PC-3 (cell line): ENCODE data around the gene CDK5. TPM values are rescaled to one million over a fixed set of nuclear protein-coding genes. Genes with fewer than 3 reads are reported as not detected.

Experiments used
- ATAC-seq: fragments of 200-7000 bp; cut with Tn5 transposase; 2 replicates; pipeline ENCODE4 v1.9.1; 2020; ENCODE audit warnings: mild to moderate bottlenecking, moderate library complexity
- BruUV-seq: library from RNA; stranded (reverse); fragments of 400-500 nt; replicated peaks from 2 replicates; lab custom pipeline; 2021; lab: Mats Ljungman, UMichigan
- CTCF ChIA-PET: fragments of 300-600 bp; sonication (Branson Sonifier 250); formaldehyde crosslinking; loops from one replicate; lab custom pipeline; 2022; ENCODE audit warnings: antibody characterized with exemption; lab: Charles Lee
- POLR2A ChIA-PET: fragments of 300-600 bp; sonication (Branson Sonifier 250); formaldehyde crosslinking; loops from one replicate; lab custom pipeline; 2022; ENCODE audit warnings: antibody characterized with exemption; ENCODE audit not compliant: unreplicated experiment; lab: Charles Lee
- DNase-seq: peaks from one replicate; pipeline ENCODE4 v3.0.0-alpha.2; 2015
- H2AFZ ChIP-seq: fragments of 300-600 bp; sonication (generic); 2 replicates; pipeline ENCODE4 v1.6.0; 2016; ENCODE audit warnings: antibody characterized with exemption, low read length
- H3F3A ChIP-seq: fragments of 300-600 bp; sonication (generic); one replicate; pipeline ENCODE4 v1.6.0; 2017; ENCODE audit warnings: antibody characterized with exemption, low read length, control low read depth, mild to moderate bottlenecking; ENCODE audit not compliant: unreplicated experiment
- H3K27ac ChIP-seq: fragments of 300-600 bp; sonication (generic); 2 replicates; pipeline ENCODE4 v1.5.1; 2016; ENCODE audit warnings: mild to moderate bottlenecking, low read length
- H3K27me3 ChIP-seq: fragments of 300-600 bp; sonication (generic); 2 replicates; pipeline ENCODE4 v1.6.1; 2016; ENCODE audit warnings: low read length, mixed read lengths
- H3K36me3 ChIP-seq: fragments of 300-600 bp; sonication (generic); 2 replicates; pipeline ENCODE4 v1.6.1; 2016; ENCODE audit warnings: low read depth, mixed run types, low read length, mixed read lengths
- H3K4me1 ChIP-seq: fragments of 300-600 bp; sonication (generic); 2 replicates; pipeline ENCODE4 v1.5.1; 2016; ENCODE audit warnings: low read length; ENCODE audit not compliant: insufficient read depth
- H3K4me2 ChIP-seq: fragments of 300-600 bp; sonication (generic); 2 replicates; pipeline ENCODE4 v1.6.0; 2016; ENCODE audit warnings: low read length
- H3K4me3 ChIP-seq: fragments of 300-600 bp; sonication (generic); 2 replicates; pipeline ENCODE4 v1.5.1; 2016; ENCODE audit warnings: mild to moderate bottlenecking, low read length, mixed read lengths
- H3K79me2 ChIP-seq: fragments of 300-600 bp; sonication (generic); 2 replicates; pipeline ENCODE4 v1.6.1; 2017; ENCODE audit warnings: low read length, mixed read lengths
- H3K9ac ChIP-seq: fragments of 300-600 bp; sonication (generic); 2 replicates; pipeline ENCODE4 v1.6.0; 2016; ENCODE audit warnings: mild to moderate bottlenecking, low read length
- H3K9me2 ChIP-seq: fragments of 300-600 bp; sonication (generic); replicated peaks from 2 replicates; pipeline ENCODE4 v1.6.1; 2016; ENCODE audit warnings: mixed run types, low read length, mixed read lengths
- H3K9me3 ChIP-seq: fragments of 300-600 bp; sonication (generic); 2 replicates; pipeline ENCODE4 v1.6.1; 2016; ENCODE audit warnings: low read length, mixed read lengths
- H4K20me1 ChIP-seq: fragments of 300-600 bp; sonication (generic); 2 replicates; pipeline ENCODE4 v1.6.1; 2016; ENCODE audit warnings: low read length, mixed read lengths
- CTCF ChIP-seq: fragments of 300-600 bp; sonication (generic); conservative IDR thresholded peaks from 2 replicates; pipeline ENCODE4 v1.5.1; 2017; ENCODE audit warnings: antibody characterized with exemption, low read depth, mild to moderate bottlenecking, low read length
- EZH2 ChIP-seq: fragments of 300-600 bp; sonication (generic); IDR thresholded peaks from one replicate; pipeline ENCODE4 v1.6.1; 2017; ENCODE audit warnings: antibody characterized with exemption, mild to moderate bottlenecking, low read length; ENCODE audit not compliant: unreplicated experiment
- EZH2phosphoT487 ChIP-seq: fragments of 300-600 bp; sonication (generic); IDR thresholded peaks from 2 replicates; pipeline ENCODE4 v1.6.1; 2018; ENCODE audit warnings: mild to moderate bottlenecking, antibody characterized with exemption, low read length, borderline replicate concordance
- intact Hi-C: fragments of 100-400 bp; cut with micrococcal nuclease; formaldehyde crosslinking; loops from 2 replicates; pipeline ENCODE4 v1.9.0; 2023
- total RNA-seq: library from RNA; depleted of rRNA; stranded (reverse); fragments of >200 nt; gene quantifications from 2 replicates; pipeline ENCODE4 v1.2.3, GENCODE V29; 2014

Gene CDK5
- total RNA-seq, 1 experiment from 2014 or later, result 40.1 TPM

GRCh38 chr7:151018421-151019129, 39.1 kb downstream of the CDK5 start:
- no peaks in the 10 kb centered on the region for H3K79me2 ChIP-seq
- ChIA-PET CTCF (interaction anchor here (0.6 to 1.5 kb wide), 6 partner anchors 11 to 120 kb away, joined by 3 to 9 read pairs (median 4); no protein-coding TSS in a partner anchor), POLR2A (interaction anchor here (0.8 kb wide), 1 partner anchor 10 kb away, joined by 3 read pairs; the partner anchor contains the start of gene ABCB8)
- ATAC-seq (no peak), DNase-seq (no peak)
- no peak overlapping the region for H3K9ac ChIP-seq
- no peak overlapping the region for H3K27ac ChIP-seq
- H2AFZ ChIP-seq, result peak overlapping the region; percentile 61
- intact Hi-C loops, result loop anchor here (2.0 kb wide), 2 partner anchors 56 to 120 kb away; no protein-coding TSS in a partner anchor
- no peaks in the 10 kb centered on the region for H3K9me3 ChIP-seq
- no peaks in the 10 kb centered on the region for H3K36me3 ChIP-seq
- H3K27me3 ChIP-seq, result no peaks in the 10 kb centered on the region
- BruUV-seq, result no TSS peak
- H3F3A ChIP-seq, result no peaks in the 10 kb centered on the region
- H3K4me3 ChIP-seq, result peak overlapping the region; percentile 49; the same call in 1 of the 2 replicates
- H3K4me1 ChIP-seq, result peaks cover 10% of the 10 kb centered on the region; the same call in 1 of the 2 replicates
- peak overlapping the region; percentile 79 for H3K4me2 ChIP-seq
- H4K20me1 ChIP-seq, result no peaks in the 10 kb centered on the region
- H3K9me2 ChIP-seq, result no peaks in the 10 kb centered on the region
- TF ChIP-seq EZH2, result no peak

GRCh38 chr7:151017953-151018420, 39.7 kb downstream of the CDK5 start:
- intact Hi-C loops, result loop anchor here (2.0 kb wide), 2 partner anchors 55 to 119 kb away; no protein-coding TSS in a partner anchor
- Histone ChIP-seq H3K79me2 (no peaks in the 10 kb centered on the region), H3K9me3 (no peaks in the 10 kb centered on the region), H3K36me3 (no peaks in the 10 kb centered on the region), H2AFZ (peak overlapping the region; percentile 61), H3F3A (no peaks in the 10 kb centered on the region), H3K27me3 (no peaks in the 10 kb centered on the region), H3K9ac (no peak overlapping the region), H3K4me3 (peak overlapping the region; percentile 49; the same call in 1 of the 2 replicates), H3K9me2 (no peaks in the 10 kb centered on the region), H3K27ac (no peak overlapping the region), H3K4me1 (peaks cover 10% of the 10 kb centered on the region; the same call in 1 of the 2 replicates), H4K20me1 (no peaks in the 10 kb centered on the region), H3K4me2 (peak overlapping the region; percentile 79)
- no TSS peak for BruUV-seq
- TF ChIP-seq CTCF (peak; percentile 94), EZH2 (no peak)
- DNase-seq (peak; percentile 61), ATAC-seq (peak; percentile 78)
- ChIA-PET POLR2A (no interaction called here), CTCF (interaction anchor here (0.6 to 1.5 kb wide), 6 partner anchors 10 to 120 kb away, joined by 3 to 9 read pairs (median 4); no protein-coding TSS in a partner anchor)

GRCh38 chr7:151017370-151017952, 40.2 kb downstream of the CDK5 start:
- ChIA-PET CTCF (interaction anchor here (0.6 to 1.1 kb wide), 3 partner anchors 29 to 46 kb away, joined by 3 to 4 read pairs (median 3); no protein-coding TSS in a partner anchor), POLR2A (no interaction called here)
- H2AFZ ChIP-seq, result peak overlapping the region; percentile 61
- DNase-seq (no peak), ATAC-seq (no peak)
- no peaks in the 10 kb centered on the region for H3K9me3 ChIP-seq
- H3K27ac ChIP-seq, result no peak overlapping the region
- no peaks in the 10 kb centered on the region for H3K9me2 ChIP-seq
- no peaks in the 10 kb centered on the region for H3F3A ChIP-seq
- intact Hi-C loops, result no loop called here
- peak overlapping the region; percentile 49; the same call in 1 of the 2 replicates for H3K4me3 ChIP-seq
- no TSS peak for BruUV-seq
- TF ChIP-seq EZH2phosphoT487 (no peak), CTCF (no peak), EZH2 (no peak)
- H3K4me1 ChIP-seq, result peaks cover 10% of the 10 kb centered on the region; the same call in 1 of the 2 replicates
- no peak overlapping the region for H3K9ac ChIP-seq
- peak overlapping the region; percentile 79 for H3K4me2 ChIP-seq
- H3K79me2 ChIP-seq, result no peaks in the 10 kb centered on the region
- no peaks in the 10 kb centered on the region for H3K36me3 ChIP-seq
- H4K20me1 ChIP-seq, result no peaks in the 10 kb centered on the region
- no peaks in the 10 kb centered on the region for H3K27me3 ChIP-seq
